ENCODE measurements around the gene SRPX.

The SRPX gene

GRCh38 chrX:38156838-38157237, 63.8 kb downstream of the SRPX start:
- H3K9ac ChIP-seq (ENCODE audit: low read length), result no peak overlapping the region
- no peaks in the 10 kb centered on the region for H3K9me3 ChIP-seq (ENCODE audit: low read length)
- no peak overlapping the region for H2AFZ ChIP-seq (ENCODE audit: low read length)
- no peak overlapping the region for H3K4me2 ChIP-seq (ENCODE audit: low read length)
- no peaks in the 10 kb centered on the region for H3F3A ChIP-seq (ENCODE audit: insufficient read depth, low read length)
- no peaks in the 10 kb centered on the region for H4K20me1 ChIP-seq (ENCODE audit: insufficient read depth, low read length)
- no peaks in the 10 kb centered on the region for H3K36me3 ChIP-seq (ENCODE audit: insufficient read depth, low read length)
- TF ChIP-seq, protein P1, sequence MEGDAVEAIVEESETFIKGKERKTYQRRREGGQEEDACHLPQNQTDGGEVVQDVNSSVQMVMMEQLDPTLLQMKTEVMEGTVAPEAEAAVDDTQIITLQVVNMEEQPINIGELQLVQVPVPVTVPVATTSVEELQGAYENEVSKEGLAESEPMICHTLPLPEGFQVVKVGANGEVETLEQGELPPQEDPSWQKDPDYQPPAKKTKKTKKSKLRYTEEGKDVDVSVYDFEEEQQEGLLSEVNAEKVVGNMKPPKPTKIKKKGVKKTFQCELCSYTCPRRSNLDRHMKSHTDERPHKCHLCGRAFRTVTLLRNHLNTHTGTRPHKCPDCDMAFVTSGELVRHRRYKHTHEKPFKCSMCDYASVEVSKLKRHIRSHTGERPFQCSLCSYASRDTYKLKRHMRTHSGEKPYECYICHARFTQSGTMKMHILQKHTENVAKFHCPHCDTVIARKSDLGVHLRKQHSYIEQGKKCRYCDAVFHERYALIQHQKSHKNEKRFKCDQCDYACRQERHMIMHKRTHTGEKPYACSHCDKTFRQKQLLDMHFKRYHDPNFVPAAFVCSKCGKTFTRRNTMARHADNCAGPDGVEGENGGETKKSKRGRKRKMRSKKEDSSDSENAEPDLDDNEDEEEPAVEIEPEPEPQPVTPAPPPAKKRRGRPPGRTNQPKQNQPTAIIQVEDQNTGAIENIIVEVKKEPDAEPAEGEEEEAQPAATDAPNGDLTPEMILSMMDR (IDR thresholded peaks at IDR 0.05; ENCODE audit: low read length), result no peak
- TF ChIP-seq EZH2 (IDR thresholded peaks at IDR 0.05; ENCODE audit: borderline replicate concordance, low read length), result no peak
- no peaks in the 10 kb centered on the region for H3K4me1 ChIP-seq (ENCODE audit: insufficient read depth, low read length, severe bottlenecking)
- no peak overlapping the region for H3K4me3 ChIP-seq (ENCODE audit: low read depth, low read length, poor library complexity, severe bottlenecking)
- no peaks in the 10 kb centered on the region for H3K9me2 ChIP-seq (ENCODE audit: low read depth, low read length)
- H3K27ac ChIP-seq (ENCODE audit: low read depth, low read length, poor library complexity, severe bottlenecking), result no peak overlapping the region
- no peaks in the 10 kb centered on the region for H3K79me2 ChIP-seq (ENCODE audit: insufficient read depth, low read length)
- no peaks in the 10 kb centered on the region for H3K27me3 ChIP-seq (ENCODE audit: insufficient read depth, low read length)

- H3K4me3 ChIP-seq (ENCODE audit: low read depth, low read length, poor library complexity, severe bottlenecking), result no peak overlapping the region
- no peak overlapping the region for H2AFZ ChIP-seq (ENCODE audit: low read length)
- H3K9ac ChIP-seq (ENCODE audit: low read length), result no peak overlapping the region
- no peak overlapping the region for H3K4me2 ChIP-seq (ENCODE audit: low read length)
- H3K9me2 ChIP-seq (ENCODE audit: low read depth, low read length), result no peaks in the 10 kb centered on the region
- no peaks in the 10 kb centered on the region for H3K9me3 ChIP-seq (ENCODE audit: low read length)
- no peaks in the 10 kb centered on the region for H3K27me3 ChIP-seq (ENCODE audit: insufficient read depth, low read length)
- H3K27ac ChIP-seq (ENCODE audit: low read depth, low read length, poor library complexity, severe bottlenecking), result no peak overlapping the region
- TF ChIP-seq EZH2 (IDR thresholded peaks at IDR 0.05; ENCODE audit: borderline replicate concordance, low read length), result no peak
- TF ChIP-seq, protein P1 (IDR thresholded peaks at IDR 0.05; ENCODE audit: low read length), result no peak
- no peaks in the 10 kb centered on the region for H3K79me2 ChIP-seq (ENCODE audit: insufficient read depth, low read length)
- H4K20me1 ChIP-seq (ENCODE audit: insufficient read depth, low read length), result no peaks in the 10 kb centered on the region
- H3F3A ChIP-seq (ENCODE audit: insufficient read depth, low read length), result no peaks in the 10 kb centered on the region
- no peaks in the 10 kb centered on the region for H3K36me3 ChIP-seq (ENCODE audit: insufficient read depth, low read length)
- H3K4me1 ChIP-seq (ENCODE audit: insufficient read depth, low read length, severe bottlenecking), result no peaks in the 10 kb centered on the region
Measured at GRCh38 chrX:38154818-38155217, 65.9 kb downstream of the SRPX start.

DNA sequence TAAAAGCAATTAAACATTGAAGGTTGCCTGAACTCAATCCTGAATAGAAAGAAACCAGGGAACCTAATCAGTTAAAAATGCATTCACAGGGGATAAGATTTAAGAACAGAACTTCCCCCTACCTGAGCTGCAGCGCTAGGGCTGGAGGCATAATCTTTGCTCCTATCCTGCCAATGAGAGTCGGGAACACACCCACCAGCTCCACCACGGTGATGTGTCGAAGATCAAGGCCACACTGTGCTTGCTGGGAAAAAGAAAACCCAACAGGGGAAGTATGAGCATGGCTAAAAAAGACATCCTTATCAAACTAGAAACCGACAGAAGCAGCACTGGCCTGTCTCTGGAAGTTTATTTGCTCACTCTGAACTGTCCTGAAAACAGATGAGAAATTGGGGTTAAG, 66.3 kb downstream of the SRPX start:
- no peak overlapping the region for H3K9ac ChIP-seq (ENCODE audit: low read length)
- H2AFZ ChIP-seq (ENCODE audit: low read length), result no peak overlapping the region
- H3K4me1 ChIP-seq (ENCODE audit: insufficient read depth, low read length, severe bottlenecking), result no peaks in the 10 kb centered on the region
- no peaks in the 10 kb centered on the region for H3K79me2 ChIP-seq (ENCODE audit: insufficient read depth, low read length)
- no peak overlapping the region for H3K4me2 ChIP-seq (ENCODE audit: low read length)
- H3F3A ChIP-seq (ENCODE audit: insufficient read depth, low read length), result no peaks in the 10 kb centered on the region
- H3K27ac ChIP-seq (ENCODE audit: low read depth, low read length, poor library complexity, severe bottlenecking), result no peak overlapping the region
- H4K20me1 ChIP-seq (ENCODE audit: insufficient read depth, low read length), result no peaks in the 10 kb centered on the region
- no peaks in the 10 kb centered on the region for H3K9me2 ChIP-seq (ENCODE audit: low read depth, low read length)
- no peaks in the 10 kb centered on the region for H3K27me3 ChIP-seq (ENCODE audit: insufficient read depth, low read length)
- no peaks in the 10 kb centered on the region for H3K9me3 ChIP-seq (ENCODE audit: low read length)
- no peak for TF ChIP-seq EZH2 (IDR thresholded peaks at IDR 0.05; ENCODE audit: borderline replicate concordance, low read length)
- TF ChIP-seq, protein P1 (IDR thresholded peaks at IDR 0.05; ENCODE audit: low read length), result no peak
- H3K36me3 ChIP-seq (ENCODE audit: insufficient read depth, low read length), result no peaks in the 10 kb centered on the region
- no peak overlapping the region for H3K4me3 ChIP-seq (ENCODE audit: low read depth, low read length, poor library complexity, severe bottlenecking)

Data from OCI-LY1 (cell line).